ENCODE results near the gene CYB5A.

GRCh38 chr18:74286856-74287255 lies 4.9 kb downstream of the CYB5A start:
- TF ChIP-seq CTCF (tag by site-specific recombination; IDR thresholded peaks at IDR 0.05) (no peak), ELK4 (IDR thresholded peaks at IDR 0.05; ENCODE audit: borderline replicate concordance, low read depth, low read length) (no peak), KLF16 (tag by site-specific recombination; IDR thresholded peaks at IDR 0.05) (no peak), REST (tag by site-specific recombination; IDR thresholded peaks at IDR 0.05) (no peak), ZNF585B (tag by site-specific recombination; IDR thresholded peaks at IDR 0.05) (no peak), ZNF776 (tag by site-specific recombination; IDR thresholded peaks at IDR 0.05; ENCODE audit: borderline replicate concordance) (no peak), ZNF274 (IDR thresholded peaks at IDR 0.05; ENCODE audit: low read length) (no peak), ZNF274 (tag by site-specific recombination; IDR thresholded peaks at IDR 0.05; ENCODE audit: borderline replicate concordance) (no peak), PBX3 (CRISPR knock-in tag; IDR thresholded peaks at IDR 0.05) (no peak), KLF9 (tag by site-specific recombination; IDR thresholded peaks at IDR 0.05; ENCODE audit: low read depth) (no peak), PRDM10 (tag by site-specific recombination; IDR thresholded peaks at IDR 0.05) (no peak), ATF2 (tag by site-specific recombination; IDR thresholded peaks at IDR 0.05; ENCODE audit: low read depth) (no peak), YY1 (tag by site-specific recombination; IDR thresholded peaks at IDR 0.05) (no peak), KLF8 (tag by site-specific recombination; IDR thresholded peaks at IDR 0.05) (no peak), SP7 (tag by site-specific recombination; IDR thresholded peaks at IDR 0.05) (no peak)

All from HEK293 (cell line).